ENCODE results near the gene COPS9.

Gene COPS9

DNA sequence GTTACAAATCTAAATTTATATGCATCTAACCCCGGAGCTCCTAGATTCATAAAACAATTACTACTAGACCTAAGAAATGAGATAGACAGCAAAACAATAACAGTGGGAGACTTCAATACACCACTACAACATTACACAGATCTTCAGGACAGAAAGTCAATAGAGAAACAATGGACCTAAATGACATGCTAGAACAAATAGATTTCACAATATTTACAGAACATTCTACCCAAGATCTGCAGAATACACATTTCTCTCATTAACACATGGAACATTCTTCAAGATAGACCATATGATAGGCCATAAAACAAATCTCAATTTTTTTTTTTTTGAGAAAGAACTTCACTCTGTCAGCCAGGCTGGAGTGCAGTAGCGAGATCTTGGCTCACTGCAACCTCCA is 37.8 kb downstream of the COPS9 start:
- no peak for TF ChIP-seq TAF1 (IDR thresholded peaks at IDR 0.05; ENCODE audit: borderline replicate concordance, insufficient read depth, low read length)
- no peak for TF ChIP-seq POLR2AphosphoS5 (IDR thresholded peaks at IDR 0.05; ENCODE audit: low read depth, low read length)
- no peak for TF ChIP-seq FOXP2 (optimal IDR thresholded peaks at IDR 0.05; ENCODE audit: borderline replicate concordance, extremely low read depth, extremely low read length, insufficient read depth)
- no peak for TF ChIP-seq SIN3A (IDR thresholded peaks at IDR 0.05; ENCODE audit: borderline replicate concordance, insufficient read depth, low read length)
- no peak for TF ChIP-seq REST (IDR thresholded peaks at IDR 0.05; ENCODE audit: insufficient read depth in 1 of 2, low read depth in 2 of 2, low read length in 2 of 2)

GRCh38 chr2:240095556-240096523 is 40.3 kb downstream of the COPS9 start:
- TF ChIP-seq POLR2AphosphoS5 (IDR thresholded peaks at IDR 0.05; ENCODE audit: low read depth, low read length) (no peak), TAF1 (IDR thresholded peaks at IDR 0.05; ENCODE audit: borderline replicate concordance, insufficient read depth, low read length) (no peak), SIN3A (IDR thresholded peaks at IDR 0.05; ENCODE audit: borderline replicate concordance, insufficient read depth, low read length) (no peak), REST (IDR thresholded peaks at IDR 0.05; ENCODE audit: insufficient read depth in 1 of 2, low read depth in 2 of 2, low read length in 2 of 2) (no peak), FOXP2 (optimal IDR thresholded peaks at IDR 0.05; ENCODE audit: borderline replicate concordance, extremely low read depth, extremely low read length, insufficient read depth) (no peak)

- no peak for TF ChIP-seq REST (IDR thresholded peaks at IDR 0.05; ENCODE audit: insufficient read depth in 1 of 2, low read depth in 2 of 2, low read length in 2 of 2)
- no peak for TF ChIP-seq SIN3A (IDR thresholded peaks at IDR 0.05; ENCODE audit: borderline replicate concordance, insufficient read depth, low read length)
- TF ChIP-seq FOXP2 (optimal IDR thresholded peaks at IDR 0.05; ENCODE audit: borderline replicate concordance, extremely low read depth, extremely low read length, insufficient read depth) = no peak
- TF ChIP-seq TAF1 (IDR thresholded peaks at IDR 0.05; ENCODE audit: borderline replicate concordance, insufficient read depth, low read length) = no peak
- no peak for TF ChIP-seq POLR2AphosphoS5 (IDR thresholded peaks at IDR 0.05; ENCODE audit: low read depth, low read length)
These were observed 46.8 kb downstream of the COPS9 start for GRCh38 chr2:240089306-240089705.

- TF ChIP-seq TAF1 (IDR thresholded peaks at IDR 0.05; ENCODE audit: borderline replicate concordance, insufficient read depth, low read length) = no peak
- no peak for TF ChIP-seq POLR2AphosphoS5 (IDR thresholded peaks at IDR 0.05; ENCODE audit: low read depth, low read length)
- no peak for TF ChIP-seq FOXP2 (optimal IDR thresholded peaks at IDR 0.05; ENCODE audit: borderline replicate concordance, extremely low read depth, extremely low read length, insufficient read depth)
- no peak for TF ChIP-seq REST (IDR thresholded peaks at IDR 0.05; ENCODE audit: insufficient read depth in 1 of 2, low read depth in 2 of 2, low read length in 2 of 2)
- no peak for TF ChIP-seq SIN3A (IDR thresholded peaks at IDR 0.05; ENCODE audit: borderline replicate concordance, insufficient read depth, low read length)
These were observed 49.5 kb downstream of the COPS9 start for GRCh38 chr2:240086563-240086962.
